Neural progenitor cell (in vitro differentiated cells): ENCODE results near the gene ZNF716. TPM values are rescaled to one million over a fixed set of nuclear protein-coding genes. Genes with fewer than 3 reads are reported as not detected.

Experiments used
- DNase-seq: peaks from one replicate; pipeline ENCODE4 v3.0.0-alpha.2; 2016; ENCODE audit warnings: low spot score
- H2AFZ ChIP-seq: fragments of 200-600 bp; sonication (generic); replicated peaks from 2 replicates; pipeline ENCODE4 v1.6.1; 2016; ENCODE audit warnings: antibody characterized with exemption
- H3F3A ChIP-seq: fragments of 200-600 bp; sonication (generic); 2 replicates; pipeline ENCODE4 v1.6.1; 2016; ENCODE audit warnings: antibody characterized with exemption, low read depth
- H3K27ac ChIP-seq: fragments of 200-600 bp; sonication (generic); 2 replicates; pipeline ENCODE4 v1.5.1; 2016; ENCODE audit warnings: mild to moderate bottlenecking
- H3K27me3 ChIP-seq: fragments of 200-600 bp; sonication (generic); 2 replicates; pipeline ENCODE4 v1.6.1; 2016; ENCODE audit warnings: mild to moderate bottlenecking, moderate library complexity
- H3K36me3 ChIP-seq: fragments of 200-600 bp; sonication (generic); 2 replicates; pipeline ENCODE4 v1.5.1; 2016
- H3K4me1 ChIP-seq: fragments of 200-600 bp; sonication (generic); 2 replicates; pipeline ENCODE4 v1.6.1; 2016; ENCODE audit warnings: mixed run types
- H3K4me2 ChIP-seq: fragments of 200-600 bp; sonication (generic); 2 replicates; pipeline ENCODE4 v1.6.1; 2016
- H3K4me3 ChIP-seq: fragments of 200-600 bp; sonication (generic); 2 replicates; pipeline ENCODE4 v1.5.1; 2016
- H3K79me2 ChIP-seq: fragments of 200-600 bp; sonication (generic); 2 replicates; pipeline ENCODE4 v1.6.1; 2016; ENCODE audit warnings: low read depth
- H3K9ac ChIP-seq: fragments of 200-600 bp; sonication (generic); 2 replicates; pipeline ENCODE4 v1.6.1; 2016
- H3K9me3 ChIP-seq: fragments of 200-600 bp; sonication (generic); 2 replicates; pipeline ENCODE4 v1.5.1; 2016; ENCODE audit warnings: low read depth
- H4K20me1 ChIP-seq: fragments of 200-600 bp; sonication (generic); 2 replicates; pipeline ENCODE4 v1.6.1; 2016; ENCODE audit warnings: low read depth
- H3K27ac Mint-ChIP-seq: 3 replicates; pipeline ENCODE4 v1.8.0; 2021; ENCODE audit warnings: mixed read lengths
- H3K27me3 Mint-ChIP-seq: 2 replicates; pipeline ENCODE4 v1.8.0; 2022; ENCODE audit warnings: low read depth, mild to moderate bottlenecking, inconsistent platforms, moderate library complexity, mixed read lengths; ENCODE audit not compliant: insufficient read depth
- H3K36me3 Mint-ChIP-seq: 3 replicates; pipeline ENCODE4 v1.8.0; 2021; ENCODE audit warnings: mixed read lengths
- H3K4me1 Mint-ChIP-seq: 3 replicates; pipeline ENCODE4 v1.8.0; 2021; ENCODE audit warnings: mixed read lengths
- H3K4me3 Mint-ChIP-seq: 3 replicates; pipeline ENCODE4 v1.8.0; 2021; ENCODE audit warnings: mild to moderate bottlenecking, moderate library complexity, mixed read lengths
- H3K9me3 Mint-ChIP-seq: 3 replicates; pipeline ENCODE4 v1.8.0; 2020; ENCODE audit warnings: mixed read lengths
- EZH2 ChIP-seq: fragments of 200-600 bp; sonication (generic); IDR thresholded peaks from 2 replicates; pipeline ENCODE4 v1.6.1; 2017; ENCODE audit warnings: antibody characterized with exemption, mild to moderate bottlenecking, moderate library complexity
- EZH2phosphoT487 ChIP-seq: fragments of 200-600 bp; sonication (generic); IDR thresholded peaks from 2 replicates; pipeline ENCODE4 v1.6.1; 2017; ENCODE audit warnings: antibody characterized with exemption
- microRNA counts: library from miRNA; unstranded; fragments of <30 nt; microRNA quantifications from one replicate; lab custom pipeline; 2016
- microRNA-seq: library from miRNA; unstranded; fragments of <30 nt; microRNA quantifications from one replicate; pipeline ENCODE4, GENCODE V29; 2016
- small RNA-seq: library from RNA; depleted of rRNA; stranded (forward); fragments of <200 nt; gene quantifications from one replicate; pipeline ENCODE3, GENCODE V24; 2015
- total RNA-seq: library from RNA; depleted of rRNA; stranded (reverse); fragments of >200 nt; gene quantifications from 2 replicates; pipeline ENCODE4 v1.2.3, GENCODE V29; 2015; ENCODE audit warnings: low replicate concordance
- TF ChIP-seq, protein P1 (sequence below): fragments of 200-600 bp; sonication (generic); IDR thresholded peaks from 2 replicates; pipeline ENCODE4 v1.5.1; 2017; ENCODE audit warnings: antibody characterized with exemption, mild to moderate bottlenecking

ZNF716 gene
- total RNA-seq, 1 donor from 2014 or later = not detected

- Mint-ChIP-seq H3K27me3 (no peaks in the 10 kb centered on the region), H3K27ac (no peak overlapping the region), H3K36me3 (no peaks in the 10 kb centered on the region), H3K4me1 (no peaks in the 10 kb centered on the region), H3K9me3 (peaks cover 7% of the 10 kb centered on the region), H3K4me3 (no peak overlapping the region)
- H3K79me2 ChIP-seq = no peaks in the 10 kb centered on the region
- no peak overlapping the region for H3K4me3 ChIP-seq
- H3K4me2 ChIP-seq = no peak overlapping the region
- no peak overlapping the region for H3K9ac ChIP-seq
- H3K27ac ChIP-seq = no peak overlapping the region
- H2AFZ ChIP-seq = no peak overlapping the region
- no peak for DNase-seq
- H4K20me1 ChIP-seq = no peaks in the 10 kb centered on the region
- TF ChIP-seq EZH2 (no peak), EZH2phosphoT487 (no peak)
- TF ChIP-seq, protein P1, sequence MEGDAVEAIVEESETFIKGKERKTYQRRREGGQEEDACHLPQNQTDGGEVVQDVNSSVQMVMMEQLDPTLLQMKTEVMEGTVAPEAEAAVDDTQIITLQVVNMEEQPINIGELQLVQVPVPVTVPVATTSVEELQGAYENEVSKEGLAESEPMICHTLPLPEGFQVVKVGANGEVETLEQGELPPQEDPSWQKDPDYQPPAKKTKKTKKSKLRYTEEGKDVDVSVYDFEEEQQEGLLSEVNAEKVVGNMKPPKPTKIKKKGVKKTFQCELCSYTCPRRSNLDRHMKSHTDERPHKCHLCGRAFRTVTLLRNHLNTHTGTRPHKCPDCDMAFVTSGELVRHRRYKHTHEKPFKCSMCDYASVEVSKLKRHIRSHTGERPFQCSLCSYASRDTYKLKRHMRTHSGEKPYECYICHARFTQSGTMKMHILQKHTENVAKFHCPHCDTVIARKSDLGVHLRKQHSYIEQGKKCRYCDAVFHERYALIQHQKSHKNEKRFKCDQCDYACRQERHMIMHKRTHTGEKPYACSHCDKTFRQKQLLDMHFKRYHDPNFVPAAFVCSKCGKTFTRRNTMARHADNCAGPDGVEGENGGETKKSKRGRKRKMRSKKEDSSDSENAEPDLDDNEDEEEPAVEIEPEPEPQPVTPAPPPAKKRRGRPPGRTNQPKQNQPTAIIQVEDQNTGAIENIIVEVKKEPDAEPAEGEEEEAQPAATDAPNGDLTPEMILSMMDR = no peak
- H3F3A ChIP-seq = no peaks in the 10 kb centered on the region
- H3K27me3 ChIP-seq = no peaks in the 10 kb centered on the region
- no peaks in the 10 kb centered on the region for H3K36me3 ChIP-seq
- H3K4me1 ChIP-seq = no peaks in the 10 kb centered on the region
- peaks cover 12% of the 10 kb centered on the region for H3K9me3 ChIP-seq
Observed at GRCh38 chr7:57496395-57496794, 46.4 kb downstream of the ZNF716 start.

DNA sequence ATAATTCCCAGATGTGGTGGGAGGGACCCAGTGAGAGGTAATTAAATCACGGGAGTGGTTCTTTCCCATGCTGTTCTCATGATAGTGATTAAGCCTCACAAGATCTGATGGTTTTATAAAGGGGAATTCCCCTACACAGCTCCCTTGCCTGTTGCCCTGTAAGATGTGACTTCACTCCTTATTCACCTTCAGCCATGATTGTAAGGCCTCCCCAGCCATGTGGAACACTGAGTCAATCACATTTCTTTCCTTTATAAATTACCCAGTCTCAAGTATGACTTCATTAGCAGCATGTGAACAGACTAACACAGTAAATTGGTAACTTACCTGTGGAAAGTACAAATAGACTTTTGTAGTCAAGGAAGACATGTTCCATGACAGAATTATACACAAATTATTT is 55.2 kb downstream of the ZNF716 start:
- Histone ChIP-seq H3K9me3 (peaks cover 26% of the 10 kb centered on the region), H3K4me3 (no peak overlapping the region), H3K4me2 (no peak overlapping the region), H3K27me3 (no peaks in the 10 kb centered on the region), H3K36me3 (no peaks in the 10 kb centered on the region), H4K20me1 (no peaks in the 10 kb centered on the region), H3K27ac (no peak overlapping the region), H3K9ac (no peak overlapping the region), H3K4me1 (no peaks in the 10 kb centered on the region), H3F3A (no peaks in the 10 kb centered on the region), H3K79me2 (no peaks in the 10 kb centered on the region), H2AFZ (no peak overlapping the region)
- H3K27ac Mint-ChIP-seq = no peak overlapping the region
- no peak for DNase-seq
- no peak for TF ChIP-seq EZH2
- TF ChIP-seq EZH2phosphoT487 = no peak
- TF ChIP-seq, protein P1 = no peak
- no peaks in the 10 kb centered on the region for H3K36me3 Mint-ChIP-seq
- H3K4me3 Mint-ChIP-seq = no peak overlapping the region
- no peaks in the 10 kb centered on the region for H3K4me1 Mint-ChIP-seq
- H3K27me3 Mint-ChIP-seq = no peaks in the 10 kb centered on the region
- H3K9me3 Mint-ChIP-seq = peaks cover 28% of the 10 kb centered on the region

MicroRNA genes within 50 kb of the gene (microRNA counts, 767-probe panel; counts per million panel counts)
- microRNA hsa-miR-3147 (lab: Ali Mortazavi, UCI) = 460 counts per million, percentile 90 among the panel's probes with 10 or more counts

Small RNA genes within 50 kb of the gene (microRNA-seq; reads per million reads assigned to microRNA genes)
- not detected for gene MIR3147

Small RNA genes within 50 kb of the gene (small RNA-seq; reads per million reads assigned to genes)
- not detected for gene MIR3147
